C4-2B (cell line): ENCODE data around the gene GPS1.

Source experiments
- ZFX ChIP-seq: fragments of 450-650 bp; IDR thresholded peaks from 2 replicates; pipeline ENCODE4 v1.6.1; 2017
- TF ChIP-seq, protein P1 (sequence below): fragments of 450-650 bp; conservative IDR thresholded peaks from 2 replicates; pipeline ENCODE4 v1.5.1; 2017; ENCODE audit warnings: mild to moderate bottlenecking

DNA sequence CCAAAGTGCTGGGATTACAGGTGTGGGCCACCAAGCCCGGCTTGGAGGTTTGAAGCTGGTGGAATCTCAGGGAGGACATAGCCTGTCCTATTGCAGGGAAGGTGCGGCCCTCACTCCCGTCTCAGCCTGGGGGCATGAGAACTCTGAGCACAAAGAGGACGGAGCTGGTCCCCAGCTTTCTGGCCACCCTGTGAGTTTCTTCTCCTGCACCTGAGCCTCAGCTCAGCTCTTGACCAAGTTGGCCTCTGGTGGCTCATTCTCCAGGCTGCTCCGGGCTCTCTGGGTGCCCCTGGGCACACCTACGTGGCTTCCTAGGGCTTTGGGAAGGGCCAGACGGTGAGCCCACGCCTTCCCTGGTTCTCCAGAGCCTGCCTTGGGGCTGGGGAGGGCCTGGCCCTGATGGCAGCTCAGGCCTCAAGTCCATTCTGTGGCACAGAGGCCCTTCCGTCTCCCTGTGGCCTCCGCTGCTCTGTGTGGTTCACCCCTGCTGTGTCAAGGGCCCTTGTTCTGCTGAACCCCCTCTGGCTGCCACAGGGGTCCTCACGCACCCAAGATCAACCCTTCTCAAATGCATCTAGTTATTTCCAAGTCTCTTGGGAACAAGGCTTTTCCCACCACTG lies 53.2 kb downstream of the GPS1 start:
- TF ChIP-seq, protein P1, sequence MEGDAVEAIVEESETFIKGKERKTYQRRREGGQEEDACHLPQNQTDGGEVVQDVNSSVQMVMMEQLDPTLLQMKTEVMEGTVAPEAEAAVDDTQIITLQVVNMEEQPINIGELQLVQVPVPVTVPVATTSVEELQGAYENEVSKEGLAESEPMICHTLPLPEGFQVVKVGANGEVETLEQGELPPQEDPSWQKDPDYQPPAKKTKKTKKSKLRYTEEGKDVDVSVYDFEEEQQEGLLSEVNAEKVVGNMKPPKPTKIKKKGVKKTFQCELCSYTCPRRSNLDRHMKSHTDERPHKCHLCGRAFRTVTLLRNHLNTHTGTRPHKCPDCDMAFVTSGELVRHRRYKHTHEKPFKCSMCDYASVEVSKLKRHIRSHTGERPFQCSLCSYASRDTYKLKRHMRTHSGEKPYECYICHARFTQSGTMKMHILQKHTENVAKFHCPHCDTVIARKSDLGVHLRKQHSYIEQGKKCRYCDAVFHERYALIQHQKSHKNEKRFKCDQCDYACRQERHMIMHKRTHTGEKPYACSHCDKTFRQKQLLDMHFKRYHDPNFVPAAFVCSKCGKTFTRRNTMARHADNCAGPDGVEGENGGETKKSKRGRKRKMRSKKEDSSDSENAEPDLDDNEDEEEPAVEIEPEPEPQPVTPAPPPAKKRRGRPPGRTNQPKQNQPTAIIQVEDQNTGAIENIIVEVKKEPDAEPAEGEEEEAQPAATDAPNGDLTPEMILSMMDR = no peak
- TF ChIP-seq ZFX = no peak
